ENCODE data around the gene TIMM13. TPM values are rescaled to one million over a fixed set of nuclear protein-coding genes. Genes with fewer than 3 reads are reported as not detected.

TIMM13 gene
- polyA plus RNA-seq, 1 of the 3 experiments (the other 2 are of a cell fraction), result 76.9 TPM

- Histone ChIP-seq H3K4me2 (peak overlapping the region; percentile 100), H4K20me1 (ENCODE audit: insufficient read depth) (peaks cover 22% of the 10 kb centered on the region), H3K79me2 (ENCODE audit: insufficient read depth) (peaks cover 39% of the 10 kb centered on the region), H2AFZ (ENCODE audit: low read depth) (0 out of 2 replicates have a peak overlapping the region, but pooled peaks have one; percentile 82), H3K4me1 (ENCODE audit: control insufficient read depth in 1 of 2, insufficient read depth in 2 of 2, low read depth in 1 of 2, low read length in 1 of 2) (peaks cover 17 to 25% of the 10 kb centered on the region in 2 experiments; a peak in 2 of 4 replicates), H3K9ac (peak overlapping the region; percentile 97), H3K9me2 (no peaks in the 10 kb centered on the region), H3K27ac (ENCODE audit: low read depth in 2 of 2, low read length in 1 of 2) (peak overlapping the region; percentile 96 to 99), H3K36me3 (replicated peaks in 1 of 2; ENCODE audit: control insufficient read depth in 1 of 2, insufficient read depth in 2 of 2, low read length in 1 of 2) (peaks cover 3 to 34% of the 10 kb centered on the region in 2 experiments), H3K9me3 (no peaks in the 10 kb centered on the region), H3K4me3 (ENCODE audit: low read depth in 2 of 2, low read length in 1 of 2) (peak overlapping the region; percentile 97 to 99), H3F3A (replicated peaks; ENCODE audit: insufficient read depth) (peaks cover 15% of the 10 kb centered on the region), H3K27me3 (ENCODE audit: insufficient read depth) (no peaks in the 10 kb centered on the region)
- 6% methylated on average over 32 of the region's 66 CpGs for WGBS (ENCODE audit: low lambda C conversion rate)
- ChIA-PET POLR2A (interaction anchor here (0.8 to 2.6 kb wide), 6 partner anchors 9 to 356 kb away, joined by 3 to 18 read pairs (median 4); partner anchors contain the start of genes DIRAS1, GADD45B, LMNB2 and SGTA), CTCF (interaction anchor here (1.2 to 1.7 kb wide), 3 partner anchors 139 to 184 kb away, joined by 3 to 5 read pairs (median 5); no protein-coding TSS in a partner anchor)
- TF ChIP-seq MXI1 (IDR thresholded peaks at IDR 0.05; ENCODE audit: low read depth, low read length) (peak; percentile 97), ELF1 (IDR thresholded peaks at IDR 0.05) (no peak), ZBTB33 (IDR thresholded peaks at IDR 0.05; ENCODE audit: borderline replicate concordance, low read depth) (no peak), NRF1 (IDR thresholded peaks at IDR 0.05; ENCODE audit: low read depth, low read length) (peak; percentile 51; the same call in 1 of the 2 replicates), USF1 (IDR thresholded peaks at IDR 0.05; ENCODE audit: borderline replicate concordance, low read depth) (0 out of 2 replicates have a peak, but pooled peaks have one; percentile 7), EZH2phosphoT487 (IDR thresholded peaks at IDR 0.05; ENCODE audit: borderline replicate concordance, low read depth) (no peak), CHD2 (IDR thresholded peaks at IDR 0.05; ENCODE audit: low read length, partially characterized antibody) (peak; percentile 9), JUND (IDR thresholded peaks at IDR 0.05) (no peak; the same call in 1 of the 2 replicates), SIN3A (IDR thresholded peaks at IDR 0.05; ENCODE audit: borderline replicate concordance, low read depth, low read length) (no peak), GABPA (IDR thresholded peaks at IDR 0.05; ENCODE audit: low read depth) (no peak)
- DNase-seq, result peak; percentile 94
Measured at GRCh38 chr19:2426611-2427428, 566 bp downstream of the TIMM13 start.

Measured in SK-N-SH (cell line).